PC-9 (cell line): ENCODE measurements around the gene RBM17. TPM values are rescaled to one million over a fixed set of nuclear protein-coding genes. Genes with fewer than 3 reads are reported as not detected.

ENCODE experiments used
- BruUV-seq: library from RNA; stranded (reverse); fragments of 400-500 nt; replicated peaks from 2 replicates; lab custom pipeline; 2021; lab: Mats Ljungman, UMichigan
- CTCF ChIA-PET: fragments of 300-600 bp; sonication (Branson Sonifier 250); formaldehyde crosslinking; loops from one replicate; lab custom pipeline; 2022; ENCODE audit warnings: antibody characterized with exemption; lab: Charles Lee
- POLR2A ChIA-PET: fragments of 300-600 bp; sonication (Branson Sonifier 250); formaldehyde crosslinking; loops from one replicate; lab custom pipeline; 2022; ENCODE audit warnings: antibody characterized with exemption; ENCODE audit not compliant: unreplicated experiment; lab: Charles Lee
- DNase-seq, 2 experiments: peaks; one replicate each; pipeline versions ENCODE4 v3.0.0 to v3.0.0-alpha.2; 2015 to 2022; ENCODE audit warnings: mixed read lengths in 1 of 2
- H2AFZ ChIP-seq: fragments of 200-600 bp; sonication (generic); 2 replicates; pipeline ENCODE4 v1.8.1; 2017; ENCODE audit warnings: antibody characterized with exemption
- H3F3A ChIP-seq: fragments of 200-600 bp; sonication (generic); 2 replicates; pipeline ENCODE4 v1.8.1; 2017; ENCODE audit warnings: antibody characterized with exemption, mild to moderate bottlenecking, low read depth; ENCODE audit not compliant: insufficient read depth
- H3K27ac ChIP-seq: fragments of 200-600 bp; sonication (generic); 2 replicates; pipeline ENCODE4 v1.6.1; 2016; ENCODE audit warnings: mixed run types
- H3K27me3 ChIP-seq: fragments of 200-600 bp; sonication (generic); 2 replicates; pipeline ENCODE4 v1.6.1; 2016; ENCODE audit warnings: low read depth, mixed run types; ENCODE audit not compliant: insufficient read depth
- H3K36me3 ChIP-seq: fragments of 200-600 bp; sonication (generic); 2 replicates; pipeline ENCODE4 v1.6.1; 2016; ENCODE audit warnings: low read depth, mixed run types
- H3K4me1 ChIP-seq: fragments of 200-600 bp; sonication (generic); replicated peaks from 2 replicates; pipeline ENCODE4 v1.6.1; 2016; ENCODE audit warnings: mixed run types; ENCODE audit not compliant: insufficient read depth
- H3K4me2 ChIP-seq: fragments of 200-600 bp; sonication (generic); 2 replicates; pipeline ENCODE4 v1.6.1; 2017; ENCODE audit warnings: mixed run types
- H3K4me3 ChIP-seq: fragments of 200-600 bp; sonication (generic); 2 replicates; pipeline ENCODE4 v1.6.1; 2016; ENCODE audit warnings: mixed run types
- H3K79me2 ChIP-seq: fragments of 200-600 bp; sonication (generic); 2 replicates; pipeline ENCODE4 v1.6.1; 2017; ENCODE audit warnings: low read depth, mixed run types
- H3K9me2 ChIP-seq: fragments of 200-600 bp; sonication (generic); 2 replicates; pipeline ENCODE4 v1.8.1; 2017; ENCODE audit warnings: mild to moderate bottlenecking; ENCODE audit not compliant: insufficient read depth
- H3K9me3 ChIP-seq: fragments of 200-600 bp; sonication (generic); 2 replicates; pipeline ENCODE4 v1.8.1; 2016; ENCODE audit warnings: low read depth; ENCODE audit not compliant: insufficient read depth
- H4K20me1 ChIP-seq: fragments of 200-600 bp; sonication (generic); 2 replicates; pipeline ENCODE4 v1.8.1; 2017; ENCODE audit not compliant: insufficient read depth
- CTCF ChIP-seq: fragments of 200-600 bp; sonication (generic); conservative IDR thresholded peaks from 2 replicates; pipeline ENCODE4 v1.6.1; 2017; ENCODE audit warnings: mixed run types, antibody characterized with exemption, mild to moderate bottlenecking, moderate library complexity
- EZH2 ChIP-seq: fragments of 200-600 bp; sonication (generic); IDR thresholded peaks from 2 replicates; pipeline ENCODE4 v1.8.0; 2017; ENCODE audit warnings: antibody characterized with exemption, low read depth
- intact Hi-C: fragments of 100-400 bp; cut with micrococcal nuclease; formaldehyde crosslinking; loops from one replicate; pipeline ENCODE4 v1.10.0; 2022; ENCODE audit not compliant: unreplicated experiment
- total RNA-seq: library from RNA; stranded (reverse); gene quantifications from 2 replicates; pipeline ENCODE4 v1.2.3, GENCODE V29; 2021

Gene RBM17
- total RNA-seq, 1 experiment from 2014 or later, result 131 TPM

DNA sequence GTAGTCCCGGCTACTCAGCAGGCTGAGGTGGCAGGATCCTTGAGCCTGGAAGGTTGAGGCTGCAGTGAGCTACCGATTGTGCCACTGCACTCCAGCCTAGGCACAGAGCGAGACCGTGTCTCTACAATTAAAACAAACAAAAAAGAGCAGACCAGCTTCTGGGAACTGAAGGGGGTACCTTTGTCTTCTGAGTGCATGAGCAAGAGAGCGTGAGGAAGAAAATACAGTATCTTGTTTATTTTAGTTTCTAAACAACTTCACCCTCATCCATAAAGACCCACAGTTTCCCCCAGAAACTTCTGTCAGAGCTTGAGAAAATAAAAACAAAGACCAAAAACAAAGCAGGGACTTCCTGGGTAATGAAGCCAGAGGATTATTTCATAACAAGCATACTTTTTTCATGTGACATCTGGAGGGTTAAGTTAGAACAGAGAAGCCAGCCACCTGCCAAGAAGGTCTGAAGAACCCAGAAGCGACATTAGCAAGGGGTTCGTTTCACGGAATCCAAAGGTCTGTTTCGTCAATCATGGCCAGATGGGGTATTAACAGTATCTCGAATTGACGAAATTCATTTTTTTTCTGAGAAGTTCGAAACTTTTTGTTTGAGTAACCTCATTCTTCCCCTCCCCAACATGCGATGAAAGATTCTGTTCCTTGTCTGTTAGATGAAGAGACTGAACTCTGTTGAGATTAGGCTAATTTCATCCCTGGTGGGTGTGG, 16.5 kb upstream of the RBM17 start:
- no peaks in the 10 kb centered on the region for H3K9me3 ChIP-seq
- ChIA-PET CTCF (no interaction called here), POLR2A (no interaction called here)
- intact Hi-C loops, result no loop called here
- H3K9me2 ChIP-seq, result no peaks in the 10 kb centered on the region
- BruUV-seq, result no TSS peak
- no peaks in the 10 kb centered on the region for H3K4me1 ChIP-seq
- no peak overlapping the region for H3K27ac ChIP-seq
- no peak overlapping the region for H3K4me2 ChIP-seq
- TF ChIP-seq CTCF (no peak), EZH2 (no peak)
- no peak overlapping the region for H3K4me3 ChIP-seq
- no peak for DNase-seq
- H2AFZ ChIP-seq, result no peak overlapping the region
- no peaks in the 10 kb centered on the region for H3K36me3 ChIP-seq
- H3K79me2 ChIP-seq, result no peaks in the 10 kb centered on the region
- H4K20me1 ChIP-seq, result no peaks in the 10 kb centered on the region
- H3F3A ChIP-seq, result no peaks in the 10 kb centered on the region
- H3K27me3 ChIP-seq, result peaks cover 25% of the 10 kb centered on the region; the same call in 1 of the 2 replicates

- no peak for DNase-seq
- CTCF ChIA-PET, result no interaction called here
Observed at GRCh38 chr10:6074489-6075301, 14.1 kb upstream of the RBM17 start.

More at GRCh38 chr10:6074489-6075301, 14.1 kb upstream of the RBM17 start:
- no peak overlapping the region for H3K4me2 ChIP-seq
- H3K27ac ChIP-seq, result no peak overlapping the region
- H4K20me1 ChIP-seq, result no peaks in the 10 kb centered on the region
- H3F3A ChIP-seq, result no peaks in the 10 kb centered on the region
- H3K9me3 ChIP-seq, result no peaks in the 10 kb centered on the region
- H3K4me1 ChIP-seq, result no peaks in the 10 kb centered on the region
- no peak overlapping the region for H3K4me3 ChIP-seq
- no TSS peak for BruUV-seq
- no peaks in the 10 kb centered on the region for H3K9me2 ChIP-seq
- H3K36me3 ChIP-seq, result no peaks in the 10 kb centered on the region
- TF ChIP-seq CTCF (no peak), EZH2 (no peak)
- no peak overlapping the region for H2AFZ ChIP-seq
- H3K27me3 ChIP-seq, result peaks cover 25% of the 10 kb centered on the region; the same call in 1 of the 2 replicates
- H3K79me2 ChIP-seq, result no peaks in the 10 kb centered on the region
- intact Hi-C loops, result no loop called here
- POLR2A ChIA-PET, result interaction anchor here (0.5 kb wide), 1 partner anchor 127 kb away, joined by 5 read pairs; no protein-coding TSS in a partner anchor
